ENCODE data around the gene VPS4B.

The VPS4B gene

DNA sequence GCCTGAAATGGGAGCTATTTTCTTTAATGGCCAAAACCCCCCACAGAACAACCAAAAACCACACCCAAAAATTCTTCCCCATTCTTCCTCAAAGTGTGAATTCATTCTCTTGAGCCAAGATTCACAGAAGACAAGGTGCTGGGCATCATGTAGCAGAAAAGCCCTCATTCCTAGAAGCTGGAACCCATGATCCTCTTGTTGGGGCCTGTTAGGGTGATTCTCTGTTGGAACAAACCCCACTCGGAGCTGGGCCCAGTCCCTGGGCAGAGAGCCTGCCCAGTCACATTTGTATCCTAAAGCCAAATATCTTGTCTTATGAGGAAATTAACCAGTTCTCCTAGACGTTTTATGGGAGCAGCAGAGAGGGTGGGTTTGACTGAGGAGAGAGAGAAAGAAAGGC is 22.8 kb upstream of the VPS4B start:
- no peak for TF ChIP-seq POLR2A (IDR thresholded peaks at IDR 0.05; ENCODE audit: low read depth, low read length)
- FAIRE-seq: no peak
- no peak for DNase-seq (ENCODE audit: insufficient read length, low spot score)

- FAIRE-seq (no peak), DNase-seq (ENCODE audit: insufficient read length, low spot score) (peak; percentile 38)
- no peak for TF ChIP-seq POLR2A (IDR thresholded peaks at IDR 0.05; ENCODE audit: low read depth, low read length)
These were observed 22.3 kb upstream of the VPS4B start for GRCh38 chr18:63444580-63444979.

GRCh38 chr18:63443829-63444228 is 21.6 kb upstream of the VPS4B start:
- no peak for FAIRE-seq
- no peak for TF ChIP-seq POLR2A (IDR thresholded peaks at IDR 0.05; ENCODE audit: low read depth, low read length)
- DNase-seq (ENCODE audit: insufficient read length, low spot score): no peak

DNA sequence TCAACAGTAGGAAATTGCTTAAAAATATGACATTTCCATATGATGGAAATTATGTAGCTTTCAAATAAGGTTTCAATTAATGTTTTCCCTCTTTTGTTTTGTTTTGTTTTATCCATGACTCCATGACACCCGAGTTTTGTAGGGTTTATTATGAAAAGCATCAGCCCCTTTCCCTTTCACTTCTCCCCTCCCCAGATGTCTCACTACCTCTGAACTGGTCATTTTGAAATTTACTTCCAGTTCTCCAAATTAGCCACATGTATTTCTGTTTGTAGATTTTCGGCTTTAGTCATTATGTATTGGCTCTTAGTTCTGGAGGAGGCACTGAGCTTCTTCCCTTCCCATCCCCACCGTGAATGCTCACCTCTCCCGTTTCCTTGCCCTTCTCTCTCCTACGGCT is 18.6 kb upstream of the VPS4B start:
- no peak for DNase-seq (ENCODE audit: insufficient read length, low spot score)
- no peak for FAIRE-seq
- TF ChIP-seq POLR2A (IDR thresholded peaks at IDR 0.05; ENCODE audit: low read depth, low read length): no peak

DNA sequence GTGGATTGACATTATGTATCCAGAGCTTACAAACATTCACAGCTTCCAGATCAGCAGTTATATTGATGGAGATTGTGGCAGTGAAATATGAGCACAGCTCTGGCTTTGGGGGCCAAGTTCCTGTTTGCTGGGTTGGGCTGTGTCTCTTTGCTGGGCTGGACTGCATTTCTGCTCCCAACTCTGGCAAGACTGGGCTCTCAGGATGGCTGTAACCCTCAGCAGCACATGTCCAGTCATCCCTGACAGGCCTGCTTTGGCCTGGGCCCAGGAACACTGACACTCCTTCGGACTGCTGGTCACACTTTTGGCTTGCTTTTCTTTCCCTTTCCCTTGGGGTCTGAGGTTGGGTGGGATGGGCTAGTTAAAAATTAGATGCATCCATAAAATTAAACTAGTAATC is 17.9 kb upstream of the VPS4B start:
- no peak for TF ChIP-seq POLR2A (IDR thresholded peaks at IDR 0.05; ENCODE audit: low read depth, low read length)
- FAIRE-seq (no peak), DNase-seq (ENCODE audit: insufficient read length, low spot score) (no peak)

DNA sequence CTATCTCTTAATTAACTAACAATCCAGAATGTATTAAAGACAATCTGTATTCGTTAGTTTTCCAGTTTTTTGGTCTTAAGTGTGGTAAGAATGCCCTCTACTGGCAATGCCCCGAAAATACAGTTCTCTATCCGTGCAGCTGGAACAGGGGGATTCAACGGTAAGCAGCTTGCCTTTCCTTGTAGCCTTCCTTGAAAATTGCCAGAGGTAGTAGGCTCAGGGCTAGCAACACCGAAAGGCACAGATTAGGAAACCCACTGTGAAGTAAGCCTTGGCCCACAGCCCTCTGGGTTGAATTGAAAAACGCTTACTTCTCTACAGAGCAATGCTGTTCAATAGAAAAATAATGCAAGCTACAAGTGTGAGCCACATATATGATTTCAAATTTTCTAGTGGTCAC is 17.1 kb upstream of the VPS4B start:
- FAIRE-seq (no peak), DNase-seq (ENCODE audit: insufficient read length, low spot score) (peak; percentile 17)
- no peak for TF ChIP-seq POLR2A (IDR thresholded peaks at IDR 0.05; ENCODE audit: low read depth, low read length)

DNA sequence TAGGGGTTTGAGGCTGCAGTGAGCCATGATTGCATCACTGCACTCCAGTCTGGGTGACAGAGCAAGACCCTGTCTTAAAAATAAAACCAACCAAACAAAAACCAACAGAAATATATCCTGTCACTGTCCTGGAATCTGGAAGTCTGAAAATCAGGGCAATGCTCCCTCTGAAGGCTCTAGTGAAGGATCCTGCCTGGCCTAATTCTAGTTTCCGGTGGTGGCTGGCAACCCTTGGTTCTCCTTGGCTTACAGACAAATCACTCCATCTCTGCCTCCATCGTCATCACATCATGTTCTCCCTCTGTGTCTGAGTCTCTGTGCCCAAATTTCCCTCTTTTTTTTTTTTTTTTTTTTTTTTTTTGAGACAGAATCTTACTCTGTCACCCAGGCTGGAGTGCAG is 15.9 kb upstream of the VPS4B start:
- no peak for FAIRE-seq
- DNase-seq (ENCODE audit: insufficient read length, low spot score): no peak
- no peak for TF ChIP-seq POLR2A (IDR thresholded peaks at IDR 0.05; ENCODE audit: low read depth, low read length)

- FAIRE-seq (no peak), DNase-seq (ENCODE audit: insufficient read length, low spot score) (no peak)
- TF ChIP-seq POLR2A (IDR thresholded peaks at IDR 0.05; ENCODE audit: low read depth, low read length): no peak
These were observed 11.1 kb upstream of the VPS4B start for GRCh38 chr18:63433334-63433866.

- TF ChIP-seq POLR2A (IDR thresholded peaks at IDR 0.05; ENCODE audit: low read depth, low read length): no peak
- FAIRE-seq (no peak), DNase-seq (ENCODE audit: insufficient read length, low spot score) (no peak)
These were observed 8.9 kb upstream of the VPS4B start for GRCh38 chr18:63431180-63431579.

- DNase-seq (ENCODE audit: insufficient read length, low spot score) (no peak), FAIRE-seq (no peak)
- no peak for TF ChIP-seq POLR2A (IDR thresholded peaks at IDR 0.05; ENCODE audit: low read depth, low read length)
These were observed 8.2 kb upstream of the VPS4B start for GRCh38 chr18:63430526-63430925.

- no peak for TF ChIP-seq POLR2A (IDR thresholded peaks at IDR 0.05; ENCODE audit: low read depth, low read length)
- FAIRE-seq (peak; percentile 72), DNase-seq (ENCODE audit: insufficient read length, low spot score) (peak; percentile 18)
These were observed 5.3 kb upstream of the VPS4B start for GRCh38 chr18:63427558-63427957.

DNA sequence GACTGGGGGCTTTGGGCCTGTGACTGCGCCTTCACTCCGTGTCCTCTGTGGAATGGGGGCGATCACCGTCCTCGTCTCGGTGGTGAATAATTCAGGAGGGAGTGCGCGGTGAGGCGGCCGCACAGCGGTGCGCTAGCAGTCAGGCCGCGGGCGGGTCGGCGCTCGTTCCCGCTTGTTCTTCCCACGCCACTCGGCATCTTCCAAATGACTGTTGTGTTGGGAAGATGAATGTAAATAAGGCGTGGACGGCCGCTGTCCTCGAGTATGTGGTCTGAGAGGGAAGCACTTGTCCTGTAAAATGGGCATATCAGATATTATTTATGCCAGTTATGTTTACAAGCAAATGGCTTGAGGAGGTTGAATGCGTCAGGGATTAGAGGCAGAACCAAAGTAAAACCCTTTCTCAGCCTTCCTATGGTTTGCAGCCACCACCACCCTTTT is 608 bp upstream of the VPS4B start:
- no peak for TF ChIP-seq POLR2A (IDR thresholded peaks at IDR 0.05; ENCODE audit: low read depth, low read length)
- no peak for FAIRE-seq
- no peak for DNase-seq (ENCODE audit: insufficient read length, low spot score)

DNA sequence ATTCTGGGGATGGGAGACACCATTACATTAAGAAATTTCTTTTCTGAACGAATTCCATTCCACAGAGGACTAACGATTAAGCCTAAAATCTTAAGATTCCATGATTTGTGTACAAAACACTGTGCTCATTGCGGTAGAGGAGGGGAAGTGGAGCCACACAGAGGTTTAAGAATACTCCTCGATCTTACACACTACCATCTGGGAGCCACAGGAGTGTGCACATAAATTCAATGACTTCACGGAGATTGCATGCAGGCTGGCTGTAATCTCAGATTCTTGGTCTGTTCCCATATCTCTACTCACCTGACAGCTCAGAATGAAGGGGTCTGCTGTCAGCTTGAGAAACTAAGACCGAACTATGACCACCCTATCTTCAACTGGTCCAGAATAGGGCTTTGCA is 762 bp downstream of the VPS4B start:
- FAIRE-seq: no peak

DNA sequence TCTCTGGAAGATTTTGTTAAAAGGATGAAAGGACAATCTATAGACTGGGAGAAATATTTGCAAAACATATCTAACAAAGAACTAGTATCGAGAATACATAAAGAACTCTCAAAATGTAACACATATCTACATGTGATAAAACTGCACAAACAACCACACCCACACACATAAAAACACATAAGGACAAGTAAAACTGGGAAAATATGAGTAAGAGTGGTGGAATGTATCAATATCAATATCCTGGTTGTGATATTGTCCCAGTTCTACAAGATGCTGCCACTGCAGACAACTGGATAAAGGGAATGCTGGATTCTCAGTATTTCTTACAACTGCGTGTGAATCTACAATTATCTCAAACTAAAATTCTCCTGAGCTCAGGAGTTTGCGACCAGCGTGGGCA is 9.3 kb downstream of the VPS4B start:
- FAIRE-seq: no peak
- TF ChIP-seq POLR2A (IDR thresholded peaks at IDR 0.05; ENCODE audit: low read depth, low read length): no peak
- DNase-seq (ENCODE audit: insufficient read length, low spot score): no peak

More for the DNA sequence above, 762 bp downstream of the VPS4B start:
- no peak for TF ChIP-seq POLR2A (IDR thresholded peaks at IDR 0.05; ENCODE audit: low read depth, low read length)
- DNase-seq (ENCODE audit: insufficient read length, low spot score): no peak

GRCh38 chr18:63410792-63411191 is 11.5 kb downstream of the VPS4B start:
- DNase-seq (ENCODE audit: insufficient read length, low spot score): peak; percentile 19
- no peak for FAIRE-seq

GRCh38 chr18:63409301-63409700 is 13.0 kb downstream of the VPS4B start:
- no peak for TF ChIP-seq POLR2A (IDR thresholded peaks at IDR 0.05; ENCODE audit: low read depth, low read length)
- FAIRE-seq: no peak

More at GRCh38 chr18:63410792-63411191, 11.5 kb downstream of the VPS4B start:
- TF ChIP-seq POLR2A (IDR thresholded peaks at IDR 0.05; ENCODE audit: low read depth, low read length): no peak

More at GRCh38 chr18:63409301-63409700, 13.0 kb downstream of the VPS4B start:
- DNase-seq (ENCODE audit: insufficient read length, low spot score): no peak

Measured in H54 (cell line).